Activated CD4-positive, CD25-positive, alpha-beta regulatory T cell treated with anti-CD3 and anti-CD28 coated beads, Interleukin-2, amount 50 U/mL, for 16 hours (primary cell): ENCODE results near the gene C19orf18.
A peak's percentile ranks its signal among the peaks of the same experiment; 100 is the strongest.

Experiments used
- DNase-seq: peaks from one replicate; pipeline ENCODE4 v3.0.0-alpha.2; 2020; ENCODE audit warnings: low read depth, low spot score

C19orf18 gene

DNA sequence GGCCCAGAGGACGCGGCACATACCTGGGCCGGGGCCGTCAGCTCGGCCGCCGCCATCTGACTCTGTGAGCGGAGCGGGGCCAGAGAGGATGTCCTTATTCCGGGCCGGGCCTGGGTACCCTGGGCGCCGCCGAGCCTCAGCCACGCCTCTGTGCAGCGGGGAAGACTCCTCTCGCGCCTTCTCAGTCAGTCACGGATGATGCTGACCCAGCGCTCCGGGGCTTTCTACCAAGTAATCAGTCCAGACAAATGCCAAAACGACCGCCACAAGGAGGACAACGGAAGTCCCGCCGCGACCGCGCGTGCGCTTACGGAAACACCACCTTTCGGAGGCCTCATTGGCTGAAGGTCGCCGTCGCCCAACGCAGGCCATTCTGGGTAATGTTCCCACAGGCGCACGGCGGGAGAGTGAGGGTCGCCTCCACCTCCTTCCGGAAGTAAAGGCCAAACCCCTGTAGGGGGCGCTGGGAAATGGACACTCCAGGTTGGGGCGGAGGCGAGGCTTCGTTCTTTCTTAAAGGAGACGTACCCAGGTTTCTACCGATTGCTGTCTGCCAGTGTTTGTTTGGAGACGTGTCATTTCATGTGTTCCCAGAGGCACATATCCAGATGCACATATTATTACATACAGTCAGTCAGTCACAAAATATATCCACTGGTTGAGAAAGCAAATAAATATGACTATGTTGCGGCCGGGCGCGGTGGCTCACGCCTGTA lies 26.8 kb downstream of the C19orf18 start, which contains the start of gene ZNF256:
TSS of gene ZNF256 (minus strand) at position 288 of the 716 bp plus-strand sequence. CDS start at position 56, 232 bp downstream.
- DNase-seq, result peak; percentile 74

DNA sequence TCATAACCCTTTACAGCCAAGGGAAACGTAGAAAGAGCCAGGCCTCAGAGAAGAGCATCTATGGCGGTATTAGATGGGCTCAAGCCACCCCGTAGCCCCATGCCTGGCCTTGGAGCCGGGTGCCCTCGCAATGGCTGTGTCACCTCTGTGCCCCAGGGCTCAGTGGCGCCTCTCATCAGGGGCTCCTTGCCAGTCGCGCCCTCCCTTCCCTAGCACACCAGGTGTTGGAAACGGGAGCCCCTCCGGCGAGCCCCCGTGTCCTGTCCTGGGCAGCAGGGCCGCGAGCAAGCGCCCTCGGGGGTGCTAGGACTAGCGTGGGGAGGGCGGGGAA lies 27.3 kb downstream of the C19orf18 start:
- no peak for DNase-seq

DNA sequence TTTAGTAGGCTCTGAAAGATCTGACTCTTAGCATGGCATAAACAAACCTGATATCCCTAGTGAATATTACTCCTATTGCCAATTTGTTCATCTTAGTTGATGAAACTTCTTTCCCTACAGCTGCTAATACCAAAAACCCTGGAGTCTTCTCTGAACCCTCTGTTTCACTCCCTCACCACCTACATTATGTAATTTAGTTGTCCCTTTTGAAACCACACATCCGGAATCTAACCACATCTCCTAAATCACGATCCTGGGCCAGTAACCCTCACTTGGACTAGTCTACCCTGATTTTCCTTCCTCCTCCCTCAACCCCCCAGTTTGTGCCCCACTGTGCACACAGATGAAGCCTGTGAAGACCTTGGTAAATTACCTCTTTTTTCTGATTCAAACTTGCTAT lies 28.0 kb downstream of the C19orf18 start:
- no peak for DNase-seq

DNA sequence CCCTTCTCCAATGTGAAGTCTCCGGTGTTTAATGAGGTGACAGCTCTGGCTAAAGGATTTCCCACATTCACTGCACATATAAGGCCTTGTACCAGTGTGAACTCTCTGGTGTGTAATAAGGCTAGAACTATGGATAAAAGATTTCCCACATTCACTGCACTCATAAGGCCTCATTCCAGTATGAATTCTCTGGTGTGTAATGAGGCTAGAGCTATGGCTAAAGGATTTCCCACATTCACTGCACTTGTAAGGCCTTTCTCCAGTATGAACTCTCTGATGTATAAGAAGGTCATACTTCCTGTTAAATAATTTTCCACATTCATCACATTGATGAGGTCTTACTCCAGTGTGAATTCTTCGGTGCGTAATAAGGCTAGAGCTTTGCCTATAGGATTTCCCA lies 32.7 kb downstream of the C19orf18 start:
- DNase-seq, result no peak

DNA sequence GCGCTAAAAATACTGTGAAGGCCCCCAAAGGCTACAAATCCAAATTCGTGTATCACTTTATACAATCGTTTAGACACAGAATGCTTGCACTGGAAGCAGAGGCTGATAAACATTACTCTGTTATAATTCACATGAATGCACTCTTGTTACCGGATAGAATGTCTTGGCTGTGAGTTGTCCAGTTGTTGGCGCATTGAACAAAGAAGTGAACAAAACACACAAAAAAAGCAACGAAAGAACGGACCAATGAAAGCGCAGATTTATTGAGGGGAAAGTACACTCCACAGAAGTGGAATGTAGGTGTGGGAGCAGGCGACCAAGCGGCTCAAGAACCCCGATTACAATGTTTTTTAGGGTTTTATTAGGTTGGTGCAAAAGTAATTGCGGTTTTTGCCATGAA lies 38.6 kb downstream of the C19orf18 start:
- no peak for DNase-seq

DNA sequence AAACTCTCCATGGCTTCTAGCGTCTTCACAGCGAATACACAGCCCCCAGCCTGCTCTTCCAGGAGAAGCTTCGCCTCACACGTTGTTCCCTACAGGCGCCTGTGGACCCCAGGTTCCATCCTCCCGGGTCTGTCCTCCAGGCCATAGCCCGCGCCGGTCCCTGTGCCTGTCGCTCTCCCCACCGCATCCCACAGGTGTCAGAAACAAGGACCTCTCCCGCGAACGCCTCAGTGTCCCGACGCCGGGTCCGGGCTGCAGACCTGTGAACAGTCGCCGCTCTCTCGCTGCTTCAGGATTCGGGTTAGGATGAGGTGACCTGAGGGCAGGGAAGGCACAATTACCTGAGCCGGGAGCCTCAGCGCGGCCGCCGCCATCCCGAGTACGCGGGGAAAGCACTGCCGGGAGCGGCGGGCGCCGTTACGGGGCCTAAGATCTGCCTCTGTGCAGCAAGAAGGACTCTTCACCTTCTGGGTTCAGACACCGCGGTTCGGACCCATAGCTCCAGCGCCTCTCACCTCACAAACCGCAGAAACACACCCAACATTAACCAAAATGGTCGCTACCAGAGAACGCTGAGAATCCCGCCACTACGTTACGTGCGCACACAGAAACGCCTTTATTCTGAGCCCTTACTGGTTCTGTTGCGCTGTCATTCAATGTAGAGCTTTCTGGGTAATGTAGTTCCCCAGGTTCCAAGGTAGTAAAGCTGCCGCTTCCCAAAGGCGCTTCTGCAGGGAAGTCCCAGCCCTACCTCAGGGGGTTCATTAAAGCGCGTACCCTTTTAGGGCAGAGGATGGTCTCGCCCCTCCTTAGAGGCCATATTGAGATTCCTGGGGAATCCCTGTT lies 39.3 kb downstream of the C19orf18 start, which contains the start of gene ZNF418:
TSS of gene ZNF418 (minus strand) at position 583 of the 846 bp plus-strand sequence. CDS start 1,580 bp downstream, outside the sequence.
- no peak for DNase-seq

DNA sequence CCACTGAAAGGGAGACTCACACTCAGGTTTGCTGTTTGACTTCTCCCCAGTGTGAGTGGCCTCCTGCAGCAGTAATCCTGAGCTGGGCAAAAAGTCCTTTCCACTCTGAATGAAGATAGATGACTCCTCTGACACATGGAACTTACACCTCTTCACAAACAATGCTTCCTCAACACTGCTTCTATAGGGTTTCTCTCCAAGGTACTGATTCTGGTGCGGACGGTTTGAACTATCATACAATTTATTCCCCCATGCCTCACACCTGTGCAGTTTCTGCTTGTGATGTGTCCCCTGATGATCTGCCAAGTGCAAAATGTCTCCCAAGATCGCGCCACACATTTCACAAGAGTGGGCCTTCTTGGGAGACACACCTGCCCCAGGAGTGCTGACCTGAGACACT lies 46.7 kb downstream of the C19orf18 start:
- no peak for DNase-seq

DNA sequence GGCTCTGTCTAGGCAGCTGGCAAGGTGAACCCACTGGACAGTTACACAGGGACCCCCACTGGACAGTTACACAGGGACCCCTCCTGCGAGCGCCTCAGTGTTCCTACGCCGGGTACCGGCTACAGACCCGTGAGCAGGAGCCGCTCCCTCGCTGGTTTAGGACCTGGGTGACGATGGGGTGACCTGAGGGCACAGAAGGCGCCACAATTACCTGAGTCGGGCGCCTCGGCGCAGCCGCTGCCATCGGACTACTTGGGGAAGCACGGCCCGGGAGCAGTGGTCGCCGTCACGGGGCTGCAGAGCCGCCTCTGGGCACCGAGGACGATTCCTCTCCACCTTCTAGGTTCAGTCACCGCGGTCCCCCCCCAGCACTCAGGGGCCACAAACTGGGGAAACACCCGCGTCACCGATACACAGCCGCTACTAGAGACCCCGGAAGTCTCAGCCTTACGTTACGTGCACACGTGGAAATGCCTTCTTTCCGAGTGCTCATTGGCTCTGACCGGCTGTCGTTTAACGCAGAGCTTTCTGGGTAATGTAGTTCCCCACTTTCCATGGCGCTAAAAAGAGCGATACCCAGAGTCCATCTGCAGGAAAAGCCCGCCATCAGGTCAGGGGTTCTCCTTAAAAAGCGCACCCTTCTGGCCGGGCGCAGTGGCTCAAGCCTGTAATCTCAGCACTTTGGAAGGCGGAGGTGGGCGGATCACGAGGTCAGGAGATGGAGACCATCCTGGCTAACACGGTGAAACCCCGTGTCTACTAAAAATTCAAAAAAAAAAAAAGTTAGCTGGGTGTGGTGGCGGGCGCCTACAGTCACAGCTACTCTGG lies 58.0 kb downstream of the C19orf18 start, which contains the start of gene ZNF417:
TSS of gene ZNF417 (minus strand) at position 425 of the 828 bp plus-strand sequence. CDS start at position 244, 181 bp downstream.
- DNase-seq, result peak; percentile 82

DNA sequence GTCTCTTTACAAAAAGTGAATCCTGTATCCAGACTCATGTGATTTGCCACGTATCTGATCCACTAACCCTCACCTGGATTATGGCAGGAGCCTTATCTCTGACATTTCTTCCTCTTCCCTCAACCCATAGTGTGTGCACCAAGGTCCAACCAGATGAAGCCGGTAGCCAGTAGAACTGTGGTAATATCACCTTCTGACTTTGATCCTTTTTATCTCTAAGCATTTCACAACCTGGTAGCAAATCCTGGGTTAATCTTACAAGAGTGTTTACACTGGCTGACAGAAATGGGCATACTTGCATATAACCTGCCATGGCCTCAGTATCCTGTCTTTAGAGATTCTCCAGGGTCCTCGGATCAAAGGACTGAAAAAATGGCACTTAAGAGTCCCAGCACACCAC lies 59.8 kb downstream of the C19orf18 start:
- no peak for DNase-seq
